ENCODE measurements around the gene COLEC11. TPM values are rescaled to one million over a fixed set of nuclear protein-coding genes. Genes with fewer than 3 reads are reported as not detected.

Gene COLEC11
- total RNA-seq, 1 donor from 2014 or later, result 0.85 TPM

- DNase-seq, result no peak
These were observed 44.7 kb downstream of the COLEC11 start for GRCh38 chr2:3639653-3640052.

GRCh38 chr2:3641181-3641580 is 46.3 kb downstream of the COLEC11 start:
- no peak for DNase-seq

- no peak for DNase-seq
These were observed 47.0 kb downstream of the COLEC11 start for GRCh38 chr2:3641841-3642421.

GRCh38 chr2:3642521-3643215 is 47.8 kb downstream of the COLEC11 start:
- DNase-seq, result no peak

- no peak for DNase-seq
These were observed 48.7 kb downstream of the COLEC11 start for GRCh38 chr2:3643371-3644245.

- no peak for DNase-seq
These were observed 49.3 kb downstream of the COLEC11 start for GRCh38 chr2:3644246-3644525.

- no peak for DNase-seq
These were observed 50.1 kb downstream of the COLEC11 start for GRCh38 chr2:3644891-3645605.

GRCh38 chr2:3645745-3646389 is 51.0 kb downstream of the COLEC11 start:
- no peak for DNase-seq

GRCh38 chr2:3646446-3646845 is 51.5 kb downstream of the COLEC11 start:
- no peak for DNase-seq

GRCh38 chr2:3647246-3647645 is 52.3 kb downstream of the COLEC11 start:
- no peak for DNase-seq

GRCh38 chr2:3647831-3648651 is 53.1 kb downstream of the COLEC11 start:
- DNase-seq, result no peak

GRCh38 chr2:3648652-3649177 is 53.8 kb downstream of the COLEC11 start:
- no peak for DNase-seq

- no peak for DNase-seq
These were observed 54.7 kb downstream of the COLEC11 start for GRCh38 chr2:3649581-3649980.

- peak; percentile 3 for DNase-seq
These were observed 55.4 kb downstream of the COLEC11 start for GRCh38 chr2:3650140-3650920.

GRCh38 chr2:3651691-3652648 is 57.1 kb downstream of the COLEC11 start:
- peak; percentile 65 for DNase-seq

- DNase-seq, result no peak
These were observed 58.1 kb downstream of the COLEC11 start for GRCh38 chr2:3652896-3653625.

GRCh38 chr2:3654011-3654410 is 59.1 kb downstream of the COLEC11 start:
- DNase-seq, result no peak

- DNase-seq, result no peak
These were observed 59.8 kb downstream of the COLEC11 start for GRCh38 chr2:3654531-3655225.
